Neural cell (in vitro differentiated cells): ENCODE data around the gene SLC11A1. TPM values are rescaled to one million over a fixed set of nuclear protein-coding genes. Genes with fewer than 3 reads are reported as not detected.

Source experiments
- H2AFZ ChIP-seq: fragments of 200-600, 300-800 bp; sonication (generic), shearing (Covaris generic); 2 replicates; pipeline ENCODE4 v1.6.0; 2014; ENCODE audit warnings: low read depth, mild to moderate bottlenecking, antibody characterized with exemption, low read length, moderate library complexity
- H3F3A ChIP-seq: fragments of 200-600 bp; shearing (Covaris generic); 2 replicates; pipeline ENCODE4 v1.6.1; 2016; ENCODE audit warnings: mild to moderate bottlenecking, moderate library complexity, mixed read lengths, antibody characterized with exemption, low read length; ENCODE audit not compliant: insufficient read depth, poor library complexity, severe bottlenecking
- H3K27ac ChIP-seq: fragments of 200-600, 300-800 bp; sonication (generic), shearing (Covaris generic); 2 replicates; pipeline ENCODE4 v1.5.1; 2014; ENCODE audit warnings: mild to moderate bottlenecking, low read length, moderate library complexity
- H3K27me3 ChIP-seq: fragments of 300-800, 200-600 bp; sonication (generic), shearing (Covaris generic); 2 replicates; pipeline ENCODE4 v1.6.0; 2014; ENCODE audit warnings: mild to moderate bottlenecking, low read depth, low read length, moderate library complexity; ENCODE audit not compliant: insufficient read depth
- H3K36me3 ChIP-seq: fragments of 300-800, 200-600 bp; sonication (generic), shearing (Covaris generic); 2 replicates; pipeline ENCODE4 v1.5.1; 2014; ENCODE audit warnings: mild to moderate bottlenecking, antibody characterized with exemption, low read length, moderate library complexity; ENCODE audit not compliant: insufficient read depth
- H3K4me2 ChIP-seq: fragments of 300-800, 200-600 bp; sonication (generic), shearing (Covaris generic); 2 replicates; pipeline ENCODE4 v1.6.0; 2014; ENCODE audit warnings: mild to moderate bottlenecking, low read length
- H3K4me3 ChIP-seq: fragments of 300-800, 200-600 bp; sonication (generic), shearing (Covaris generic); 2 replicates; pipeline ENCODE4 v1.5.1; 2014; ENCODE audit warnings: mild to moderate bottlenecking, low read length, moderate library complexity
- H3K79me2 ChIP-seq: fragments of 200-600 bp; shearing (Covaris generic); replicated peaks from 2 replicates; pipeline ENCODE4 v1.6.0; 2014; ENCODE audit warnings: mild to moderate bottlenecking, low read length, moderate library complexity; ENCODE audit not compliant: insufficient read depth
- H3K9ac ChIP-seq: fragments of 300-800, 200-600 bp; sonication (generic), shearing (Covaris generic); 2 replicates; pipeline ENCODE4 v1.6.1; 2016; ENCODE audit warnings: mild to moderate bottlenecking, low read length, mixed read lengths
- H3K9me2 ChIP-seq: fragments of 200-600 bp; shearing (Covaris generic); 2 replicates; pipeline ENCODE4 v1.6.1; 2016; ENCODE audit warnings: mild to moderate bottlenecking, low read length, mixed read lengths; ENCODE audit not compliant: insufficient read depth
- H3K9me3 ChIP-seq: fragments of 200-600, 300-800 bp; sonication (generic), shearing (Covaris generic); 2 replicates; pipeline ENCODE4 v1.6.1; 2016; ENCODE audit warnings: mild to moderate bottlenecking, mixed run types, low read length, moderate library complexity, mixed read lengths
- H4K20me1 ChIP-seq: fragments of 200-600 bp; shearing (Covaris generic); 2 replicates; pipeline ENCODE4 v1.6.1; 2016; ENCODE audit warnings: mild to moderate bottlenecking, mixed run types; ENCODE audit not compliant: insufficient read depth
- EP300 ChIP-seq: fragments of 450-650 bp; conservative IDR thresholded peaks from 2 replicates; pipeline ENCODE4 v1.6.1; 2014; ENCODE audit warnings: antibody characterized with exemption, mild to moderate bottlenecking, moderate library complexity; ENCODE audit not compliant: poor library complexity, severe bottlenecking
- EZH2 ChIP-seq: fragments of 200-600, 300-800 bp; shearing (Covaris generic), sonication (generic); IDR thresholded peaks from 2 replicates; pipeline ENCODE4 v1.6.1; 2014; ENCODE audit warnings: antibody characterized with exemption, low read length, borderline replicate concordance, mild to moderate bottlenecking; ENCODE audit not compliant: insufficient read depth, poor library complexity, severe bottlenecking
- MXI1 ChIP-seq: fragments of 450-650 bp; conservative IDR thresholded peaks from 2 replicates; pipeline ENCODE4 v1.6.1; 2014; ENCODE audit warnings: antibody characterized with exemption, mild to moderate bottlenecking; ENCODE audit not compliant: poor library complexity, severe bottlenecking
- POLR2AphosphoS5 ChIP-seq: IDR thresholded peaks from 2 replicates; pipeline ENCODE4 v1.6.1; 2012
- RAD21 ChIP-seq: fragments of 450-650 bp; conservative IDR thresholded peaks from 2 replicates; pipeline ENCODE4 v1.6.1; 2014; ENCODE audit warnings: antibody characterized with exemption, mild to moderate bottlenecking, moderate library complexity
- SMC3 ChIP-seq: fragments of 450-650 bp; conservative IDR thresholded peaks from 2 replicates; pipeline ENCODE4 v1.6.1; 2014; ENCODE audit warnings: antibody characterized with exemption, mild to moderate bottlenecking, moderate library complexity; ENCODE audit not compliant: poor library complexity
- TAF1 ChIP-seq: IDR thresholded peaks from 2 replicates; pipeline ENCODE4 v1.6.1; 2012; ENCODE audit warnings: low read depth
- polyA plus RNA-seq: library from polyadenylated mRNA; depleted of rRNA; stranded (reverse); fragments of >200 nt; gene quantifications from 2 replicates; pipeline ENCODE4 v1.2.3, GENCODE V29; 2014
- TF ChIP-seq, protein P1 (sequence below): IDR thresholded peaks from 2 replicates; pipeline ENCODE4 v1.6.1; 2012; ENCODE audit warnings: borderline replicate concordance
- TF ChIP-seq, protein P2 (sequence below): fragments of 450-650 bp; IDR thresholded peaks from 2 replicates; pipeline ENCODE4 v1.5.1; 2014; ENCODE audit warnings: antibody characterized with exemption, mild to moderate bottlenecking, moderate library complexity; ENCODE audit not compliant: poor library complexity, severe bottlenecking

Gene SLC11A1
- polyA plus RNA-seq, 1 donor from 2014 or later: not detected

GRCh38 chr2:218394298-218395089 lies 12.4 kb downstream of the SLC11A1 start:
- Histone ChIP-seq H3K4me3 (no peak overlapping the region), H3K79me2 (no peaks in the 10 kb centered on the region), H3K4me2 (no peak overlapping the region), H3K9ac (no peak overlapping the region), H3K27ac (no peak overlapping the region), H3K9me3 (no peaks in the 10 kb centered on the region), H3F3A (no peaks in the 10 kb centered on the region), H3K36me3 (no peaks in the 10 kb centered on the region), H2AFZ (no peak overlapping the region), H3K9me2 (no peaks in the 10 kb centered on the region), H3K27me3 (peaks cover 32% of the 10 kb centered on the region), H4K20me1 (no peaks in the 10 kb centered on the region)
- no peak for TF ChIP-seq EZH2
- no peak for TF ChIP-seq RAD21
- TF ChIP-seq, protein P1, sequence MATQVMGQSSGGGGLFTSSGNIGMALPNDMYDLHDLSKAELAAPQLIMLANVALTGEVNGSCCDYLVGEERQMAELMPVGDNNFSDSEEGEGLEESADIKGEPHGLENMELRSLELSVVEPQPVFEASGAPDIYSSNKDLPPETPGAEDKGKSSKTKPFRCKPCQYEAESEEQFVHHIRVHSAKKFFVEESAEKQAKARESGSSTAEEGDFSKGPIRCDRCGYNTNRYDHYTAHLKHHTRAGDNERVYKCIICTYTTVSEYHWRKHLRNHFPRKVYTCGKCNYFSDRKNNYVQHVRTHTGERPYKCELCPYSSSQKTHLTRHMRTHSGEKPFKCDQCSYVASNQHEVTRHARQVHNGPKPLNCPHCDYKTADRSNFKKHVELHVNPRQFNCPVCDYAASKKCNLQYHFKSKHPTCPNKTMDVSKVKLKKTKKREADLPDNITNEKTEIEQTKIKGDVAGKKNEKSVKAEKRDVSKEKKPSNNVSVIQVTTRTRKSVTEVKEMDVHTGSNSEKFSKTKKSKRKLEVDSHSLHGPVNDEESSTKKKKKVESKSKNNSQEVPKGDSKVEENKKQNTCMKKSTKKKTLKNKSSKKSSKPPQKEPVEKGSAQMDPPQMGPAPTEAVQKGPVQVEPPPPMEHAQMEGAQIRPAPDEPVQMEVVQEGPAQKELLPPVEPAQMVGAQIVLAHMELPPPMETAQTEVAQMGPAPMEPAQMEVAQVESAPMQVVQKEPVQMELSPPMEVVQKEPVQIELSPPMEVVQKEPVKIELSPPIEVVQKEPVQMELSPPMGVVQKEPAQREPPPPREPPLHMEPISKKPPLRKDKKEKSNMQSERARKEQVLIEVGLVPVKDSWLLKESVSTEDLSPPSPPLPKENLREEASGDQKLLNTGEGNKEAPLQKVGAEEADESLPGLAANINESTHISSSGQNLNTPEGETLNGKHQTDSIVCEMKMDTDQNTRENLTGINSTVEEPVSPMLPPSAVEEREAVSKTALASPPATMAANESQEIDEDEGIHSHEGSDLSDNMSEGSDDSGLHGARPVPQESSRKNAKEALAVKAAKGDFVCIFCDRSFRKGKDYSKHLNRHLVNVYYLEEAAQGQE: no peak
- TF ChIP-seq, protein P2, sequence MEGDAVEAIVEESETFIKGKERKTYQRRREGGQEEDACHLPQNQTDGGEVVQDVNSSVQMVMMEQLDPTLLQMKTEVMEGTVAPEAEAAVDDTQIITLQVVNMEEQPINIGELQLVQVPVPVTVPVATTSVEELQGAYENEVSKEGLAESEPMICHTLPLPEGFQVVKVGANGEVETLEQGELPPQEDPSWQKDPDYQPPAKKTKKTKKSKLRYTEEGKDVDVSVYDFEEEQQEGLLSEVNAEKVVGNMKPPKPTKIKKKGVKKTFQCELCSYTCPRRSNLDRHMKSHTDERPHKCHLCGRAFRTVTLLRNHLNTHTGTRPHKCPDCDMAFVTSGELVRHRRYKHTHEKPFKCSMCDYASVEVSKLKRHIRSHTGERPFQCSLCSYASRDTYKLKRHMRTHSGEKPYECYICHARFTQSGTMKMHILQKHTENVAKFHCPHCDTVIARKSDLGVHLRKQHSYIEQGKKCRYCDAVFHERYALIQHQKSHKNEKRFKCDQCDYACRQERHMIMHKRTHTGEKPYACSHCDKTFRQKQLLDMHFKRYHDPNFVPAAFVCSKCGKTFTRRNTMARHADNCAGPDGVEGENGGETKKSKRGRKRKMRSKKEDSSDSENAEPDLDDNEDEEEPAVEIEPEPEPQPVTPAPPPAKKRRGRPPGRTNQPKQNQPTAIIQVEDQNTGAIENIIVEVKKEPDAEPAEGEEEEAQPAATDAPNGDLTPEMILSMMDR: no peak
- TF ChIP-seq MXI1: no peak
- TF ChIP-seq TAF1: no peak
- no peak for TF ChIP-seq SMC3
- TF ChIP-seq EP300: no peak
- no peak for TF ChIP-seq POLR2AphosphoS5

GRCh38 chr2:218395090-218395444 lies 13.0 kb downstream of the SLC11A1 start:
- Histone ChIP-seq H3K27me3 (peaks cover 33% of the 10 kb centered on the region), H3K79me2 (no peaks in the 10 kb centered on the region), H4K20me1 (no peaks in the 10 kb centered on the region), H3F3A (no peaks in the 10 kb centered on the region), H3K27ac (no peak overlapping the region), H3K4me3 (no peak overlapping the region), H3K4me2 (no peak overlapping the region), H3K9me3 (no peaks in the 10 kb centered on the region), H3K9ac (no peak overlapping the region), H3K9me2 (no peaks in the 10 kb centered on the region), H3K36me3 (no peaks in the 10 kb centered on the region), H2AFZ (no peak overlapping the region)
- TF ChIP-seq EZH2 (no peak), EP300 (no peak), SMC3 (no peak), POLR2AphosphoS5 (no peak), MXI1 (no peak), TAF1 (no peak), RAD21 (no peak)
- TF ChIP-seq, protein P1: no peak
- TF ChIP-seq, protein P2: no peak
